HEK293T (cell line): Measurements from ENCODE around the gene NEK8.

Source experiments
- ELF4 ChIP-seq: fragments of 450-650 bp; IDR thresholded peaks from 2 replicates; pipeline ENCODE4 v1.6.1; 2017; ENCODE audit warnings: antibody characterized with exemption
- FOXA1 ChIP-seq: fragments of 450-650 bp; IDR thresholded peaks from 2 replicates; pipeline ENCODE4 v1.6.1; 2016; ENCODE audit warnings: mild to moderate bottlenecking
- FOXM1 ChIP-seq: fragments of 450-650 bp; IDR thresholded peaks from 2 replicates; pipeline ENCODE4 v1.6.1; 2017; ENCODE audit warnings: mild to moderate bottlenecking, borderline replicate concordance
- LEF1 ChIP-seq: fragments of 450-650 bp; IDR thresholded peaks from 2 replicates; pipeline ENCODE4 v1.6.1; 2017; ENCODE audit warnings: mild to moderate bottlenecking, borderline replicate concordance
- SP1 ChIP-seq: fragments of 450-650 bp; IDR thresholded peaks from 2 replicates; pipeline ENCODE4 v1.6.1; 2017

DNA sequence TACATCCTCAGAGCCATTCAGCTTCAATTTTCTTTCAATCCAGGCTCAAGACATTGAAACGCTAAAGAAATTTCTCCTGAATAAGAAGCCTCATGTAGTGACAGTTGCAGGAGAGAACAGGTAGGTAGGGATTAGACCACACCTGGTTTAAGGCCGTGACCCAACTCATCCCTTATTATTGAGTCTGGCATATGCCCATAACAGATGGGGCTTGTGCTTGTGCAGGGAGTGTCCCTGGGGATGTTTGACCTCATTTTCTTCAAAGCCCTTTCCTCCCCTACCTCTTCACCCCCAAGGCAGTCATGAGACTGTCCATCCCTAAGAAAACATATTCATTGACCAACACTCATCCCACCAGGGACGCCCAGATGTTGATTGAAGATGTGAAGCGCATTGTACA is 42.3 kb upstream of the NEK8 start:
- TF ChIP-seq FOXM1 (no peak), LEF1 (no peak), SP1 (no peak), ELF4 (no peak), FOXA1 (no peak)
